H9 (cell line): ENCODE data around the gene F7. TPM values are rescaled to one million over a fixed set of nuclear protein-coding genes. Genes with fewer than 3 reads are reported as not detected.

Source experiments
- DNase-seq: peaks from one replicate; pipeline ENCODE4 v3.0.0-alpha.2; 2017
- H2AFZ ChIP-seq: one replicate; pipeline ENCODE4 v1.6.1; 2013; ENCODE audit warnings: mild to moderate bottlenecking, low read length, control low read depth, moderate library complexity
- H2AK5ac ChIP-seq: 2 replicates; pipeline ENCODE4 v1.6.1; 2013; ENCODE audit warnings: low read length, control low read depth, mixed read lengths; ENCODE audit not compliant: insufficient read length
- H2BK120ac ChIP-seq: one replicate; pipeline ENCODE4 v1.6.1; 2013; ENCODE audit warnings: low read depth, mild to moderate bottlenecking, low read length, control low read depth, inconsistent platforms; ENCODE audit not compliant: poor library complexity, severe bottlenecking
- H2BK12ac ChIP-seq: 2 replicates; pipeline ENCODE4 v1.6.1; 2013; ENCODE audit warnings: low read length, control low read depth, mixed read lengths, low read depth; ENCODE audit not compliant: insufficient read length
- H2BK15ac ChIP-seq: 2 replicates; pipeline ENCODE4 v1.6.1; 2013; ENCODE audit warnings: low read depth, low read length, control low read depth
- H2BK20ac ChIP-seq: one replicate; pipeline ENCODE4 v1.6.1; 2013; ENCODE audit warnings: low read depth, mild to moderate bottlenecking, low read length, control low read depth, inconsistent platforms; ENCODE audit not compliant: poor library complexity, severe bottlenecking
- H2BK5ac ChIP-seq: 2 replicates; pipeline ENCODE4 v1.6.1; 2013; ENCODE audit warnings: low read length, control low read depth, mixed read lengths; ENCODE audit not compliant: insufficient read length
- H3K14ac ChIP-seq: 2 replicates; pipeline ENCODE4 v1.6.1; 2013; ENCODE audit warnings: low read length, control low read depth; ENCODE audit not compliant: insufficient read depth
- H3K18ac ChIP-seq: 2 replicates; pipeline ENCODE4 v1.6.1; 2013; ENCODE audit warnings: low read depth, mild to moderate bottlenecking, mixed read lengths, low read length, control low read depth; ENCODE audit not compliant: insufficient read length
- H3K23ac ChIP-seq: 2 replicates; pipeline ENCODE4 v1.6.1; 2013; ENCODE audit warnings: low read length, control low read depth, mixed read lengths, low read depth; ENCODE audit not compliant: insufficient read length
- H3K23me2 ChIP-seq: 2 replicates; pipeline ENCODE4 v1.6.1; 2013; ENCODE audit warnings: low read depth, mild to moderate bottlenecking, mixed read lengths, low read length, control low read depth; ENCODE audit not compliant: insufficient read length, poor library complexity, severe bottlenecking
- H3K27ac ChIP-seq: 2 replicates; pipeline ENCODE4 v1.5.1; 2013; ENCODE audit warnings: low read length, control low read depth, mixed read lengths, low read depth; ENCODE audit not compliant: insufficient read length
- H3K27me3 ChIP-seq: 2 replicates; pipeline ENCODE4 v1.6.1; 2013; ENCODE audit warnings: low read length, control low read depth, inconsistent platforms; ENCODE audit not compliant: insufficient read depth
- H3K4ac ChIP-seq: 2 replicates; pipeline ENCODE4 v1.6.1; 2013; ENCODE audit warnings: low read depth, mild to moderate bottlenecking, control low read depth, inconsistent platforms, low read length, moderate library complexity
- H3K4me1 ChIP-seq: 2 replicates; pipeline ENCODE4 v1.6.1; 2013; ENCODE audit warnings: low read length, control low read depth, inconsistent platforms; ENCODE audit not compliant: insufficient read depth
- H3K4me2 ChIP-seq: 2 replicates; pipeline ENCODE4 v1.6.1; 2013; ENCODE audit warnings: low read length, control low read depth, mixed read lengths; ENCODE audit not compliant: insufficient read length, insufficient read depth
- H3K56ac ChIP-seq: 2 replicates; pipeline ENCODE4 v1.6.1; 2013; ENCODE audit warnings: low read depth, mild to moderate bottlenecking, mixed read lengths, low read length, control low read depth; ENCODE audit not compliant: insufficient read length
- H3K79me1 ChIP-seq: 2 replicates; pipeline ENCODE4 v1.6.1; 2013; ENCODE audit warnings: low read depth, mild to moderate bottlenecking, moderate library complexity, low read length, control low read depth, inconsistent platforms; ENCODE audit not compliant: insufficient read depth, poor library complexity, severe bottlenecking
- H3K79me2 ChIP-seq: 2 replicates; pipeline ENCODE4 v1.6.1; 2013; ENCODE audit warnings: low read length, control low read depth, inconsistent platforms; ENCODE audit not compliant: insufficient read depth
- H3K9ac ChIP-seq: 2 replicates; pipeline ENCODE4 v1.6.1; 2013; ENCODE audit warnings: low read length, control low read depth, mixed read lengths; ENCODE audit not compliant: insufficient read length; ENCODE audit errors: extremely low read depth
- H3K9me3 ChIP-seq: one replicate; pipeline ENCODE4 v1.6.1; 2013; ENCODE audit warnings: low read depth, low read length, inconsistent platforms; ENCODE audit not compliant: control insufficient read depth
- H3T11ph ChIP-seq: one replicate; pipeline ENCODE4 v1.6.1; 2013; ENCODE audit warnings: mild to moderate bottlenecking, low read length, control low read depth, inconsistent platforms
- H4K20me1 ChIP-seq: one replicate; pipeline ENCODE4 v1.6.1; 2013; ENCODE audit not compliant: control insufficient read depth, insufficient read length, insufficient read depth
- H4K5ac ChIP-seq: 2 replicates; pipeline ENCODE4 v1.6.1; 2013; ENCODE audit warnings: low read depth, mild to moderate bottlenecking, mixed read lengths, low read length, control low read depth; ENCODE audit not compliant: insufficient read length
- H4K8ac ChIP-seq: replicated peaks from 2 replicates; pipeline ENCODE4 v1.6.1; 2013; ENCODE audit warnings: low read length, control low read depth, mixed read lengths, low read depth; ENCODE audit not compliant: insufficient read length
- H4K91ac ChIP-seq: 2 replicates; pipeline ENCODE4 v1.6.1; 2013; ENCODE audit warnings: low read depth, mild to moderate bottlenecking, moderate library complexity, mixed read lengths, low read length, control low read depth; ENCODE audit not compliant: insufficient read length
- H3K27ac Mint-ChIP-seq, 3 experiments: 2 replicates in 2 of 3; 3 replicates in 1 of 3; pipeline ENCODE4 v1.8.0; 2020 to 2021; ENCODE audit warnings: mixed read lengths in 3 of 3, mild to moderate bottlenecking in 1 of 3, moderate library complexity in 1 of 3
- H3K27me3 Mint-ChIP-seq: 2 replicates; pipeline ENCODE4 v1.8.0; 2021; ENCODE audit warnings: low read depth, mild to moderate bottlenecking, moderate library complexity, mixed read lengths
- H3K36me3 Mint-ChIP-seq, 3 experiments: 2 replicates in 2 of 3; 3 replicates in 1 of 3; pipeline ENCODE4 v1.8.0; 2020 to 2021; ENCODE audit warnings: low read depth in 3 of 3, mixed read lengths in 3 of 3; ENCODE audit not compliant: insufficient read depth in 1 of 3
- H3K4me1 Mint-ChIP-seq, 2 experiments: 2 replicates each; pipeline ENCODE4 v1.8.0; 2020; ENCODE audit warnings: mixed read lengths in 2 of 2
- H3K4me3 Mint-ChIP-seq, 2 experiments: 2 replicates in 1 of 2; 3 replicates in 1 of 2; pipeline ENCODE4 v1.8.0; 2020 to 2021; ENCODE audit warnings: mild to moderate bottlenecking in 2 of 2, mixed read lengths in 2 of 2, moderate library complexity in 1 of 2
- H3K9me3 Mint-ChIP-seq, 2 experiments: 2 replicates in 1 of 2; 3 replicates in 1 of 2; pipeline ENCODE4 v1.8.0; 2020; ENCODE audit warnings: mild to moderate bottlenecking in 2 of 2, mixed read lengths in 2 of 2, moderate library complexity in 1 of 2
- CTCF ChIP-seq: fragments of 200-600 bp; sonication (generic); conservative IDR thresholded peaks from 3 replicates; pipeline ENCODE4 v1.8.0; 2021; ENCODE audit warnings: antibody characterized with exemption, mild to moderate bottlenecking
- WGBS: extraction: QIAGEN DNeasy Blood & Tissue Kit; methylation state at CpG from one replicate; pipeline ENCODE4 v1.1.7; 2013; ENCODE audit warnings: missing lambda C conversion rate, low lambda C conversion rate, mixed read lengths; ENCODE audit not compliant: insufficient read length; ENCODE audit errors: extremely low coverage; 5-methylcytosine and 5-hydroxymethylcytosine counted together
- total RNA-seq: library from RNA; stranded (reverse); gene quantifications from 2 replicates; pipeline ENCODE4 v1.2.1, GENCODE V29; 2021

The F7 gene
- total RNA-seq, 1 experiment from 2014 or later = 0.81 TPM

- Histone ChIP-seq H2BK20ac (no peak overlapping the region), H3K27ac (no peak overlapping the region), H2BK12ac (no peak overlapping the region), H4K91ac (no peak overlapping the region), H2AFZ (no peak overlapping the region), H4K8ac (no peak overlapping the region), H3K23me2 (no peaks in the 10 kb centered on the region), H3K23ac (no peak overlapping the region), H2BK120ac (no peak overlapping the region), H4K5ac (no peak overlapping the region), H3K4me1 (no peaks in the 10 kb centered on the region; the same call in 1 of the 2 replicates), H3K4me2 (no peak overlapping the region), H3T11ph (no peak overlapping the region), H3K79me1 (no peaks in the 10 kb centered on the region), H3K9ac (no peak overlapping the region), H3K79me2 (no peaks in the 10 kb centered on the region), H2BK15ac (no peak overlapping the region), H3K18ac (no peak overlapping the region), H3K4ac (no peak overlapping the region), H2BK5ac (no peak overlapping the region), H2AK5ac (no peak overlapping the region), H3K9me3 (no peaks in the 10 kb centered on the region), H3K56ac (no peak overlapping the region), H3K14ac (no peak overlapping the region), H3K27me3 (no peaks in the 10 kb centered on the region), H4K20me1 (no peaks in the 10 kb centered on the region)
- peak; percentile 31 for DNase-seq
- Mint-ChIP-seq H3K4me1 (peaks cover 37 to 41% of the 10 kb centered on the region in 2 experiments), H3K27ac (no peak overlapping the region), H3K36me3 (peaks cover 0 to 4% (median 0%) of the 10 kb centered on the region in 3 experiments; a peak in 1 of 7 replicates), H3K4me3 (no peak overlapping the region), H3K9me3 (peaks cover 0 to 4% of the 10 kb centered on the region in 2 experiments; a peak in 2 of 5 replicates), H3K27me3 (peaks cover 29% of the 10 kb centered on the region)
- no peak for TF ChIP-seq CTCF
- WGBS = no CpG with 5 or more reads among the region's 20 CpGs
These were observed 54.1 kb downstream of the F7 start for GRCh38 chr13:113159701-113160100.
